H1 (cell line): Measurements from ENCODE around the gene DAGLA. TPM values are rescaled to one million over a fixed set of nuclear protein-coding genes. Genes with fewer than 3 reads are reported as not detected.
A peak's percentile ranks its signal among the peaks of the same experiment; 100 is the strongest.

ENCODE experiments used
- CTCF ChIA-PET: fragments of 300-600 bp; sonication (Branson Sonifier 250); formaldehyde crosslinking; loops from one replicate; lab custom pipeline; 2021; ENCODE audit not compliant: partially characterized antibody; lab: Charles Lee
- POLR2A ChIA-PET: fragments of 300-600 bp; sonication (Branson Sonifier 250); formaldehyde crosslinking; loops from one replicate; lab custom pipeline; 2021; ENCODE audit warnings: inconsistent platforms; ENCODE audit not compliant: partially characterized antibody; lab: Charles Lee
- DNase-seq, 2 experiments: peaks; one replicate each; pipeline versions ENCODE4 v3.0.0 to v3.0.0-alpha.2; 2010 to 2022; ENCODE audit warnings: low spot score in 2 of 2, low read depth in 1 of 2, mixed read lengths in 1 of 2
- FAIRE-seq: peaks from 2 replicates; lab custom pipeline; 2011; peaks lifted over from hg19 to GRCh38; lab: Jason Lieb, UNC
- H2AFZ ChIP-seq: 2 replicates; pipeline ENCODE4 v1.8.1; 2012; ENCODE audit warnings: low read length, inconsistent platforms
- H2AK5ac ChIP-seq: 2 replicates; pipeline ENCODE4 v1.6.1; 2013; ENCODE audit warnings: low read depth, low read length
- H2BK120ac ChIP-seq: replicated peaks from 2 replicates; pipeline ENCODE3; 2013; ENCODE audit warnings: low read depth, low read length, inconsistent platforms
- H2BK12ac ChIP-seq: 2 replicates; pipeline ENCODE4 v1.6.1; 2013; ENCODE audit warnings: low read depth, low read length
- H2BK15ac ChIP-seq: 2 replicates; pipeline ENCODE4 v1.6.1; 2013; ENCODE audit warnings: low read length
- H2BK20ac ChIP-seq: 2 replicates; pipeline ENCODE4 v1.6.1; 2013; ENCODE audit warnings: low read length
- H2BK5ac ChIP-seq: 2 replicates; pipeline ENCODE4 v1.6.1; 2013; ENCODE audit warnings: low read depth, low read length
- H3K14ac ChIP-seq: 2 replicates; pipeline ENCODE4 v1.6.1; 2013; ENCODE audit warnings: inconsistent platforms; ENCODE audit not compliant: insufficient read length
- H3K18ac ChIP-seq: 2 replicates; pipeline ENCODE4 v1.6.1; 2013; ENCODE audit warnings: low read length; ENCODE audit errors: extremely low read depth
- H3K23ac ChIP-seq: 2 replicates; pipeline ENCODE4 v1.6.1; 2013; ENCODE audit warnings: inconsistent platforms; ENCODE audit not compliant: insufficient read length
- H3K23me2 ChIP-seq: 2 replicates; pipeline ENCODE4 v1.6.1; 2013; ENCODE audit warnings: low read depth, low read length
- H3K27ac ChIP-seq: 2 replicates; pipeline ENCODE4 v1.6.1; 2011; ENCODE audit warnings: low read depth, low read length, inconsistent platforms
- H3K27me3 ChIP-seq, 4 experiments: replicated peaks in 1 of 4; 1 replicate in 1 of 4; 2 replicates in 3 of 4; pipeline versions ENCODE4 v1.6.1 to v1.8.1; 2011 to 2013; ENCODE audit warnings: low read length in 3 of 4, mild to moderate bottlenecking in 3 of 4, inconsistent platforms in 2 of 4, mixed read lengths in 2 of 4, moderate library complexity in 1 of 4; ENCODE audit not compliant: control insufficient read depth in 3 of 4, insufficient read depth in 3 of 4; ENCODE audit errors: extremely low read depth in 1 of 4
- H3K36me3 ChIP-seq, 4 experiments: 2 replicates each; pipeline versions ENCODE4 v1.6.1 to v1.8.1; 2011 to 2013; ENCODE audit warnings: mild to moderate bottlenecking in 4 of 4, low read length in 3 of 4, moderate library complexity in 2 of 4, control low read depth in 1 of 4, inconsistent platforms in 1 of 4; ENCODE audit not compliant: insufficient read depth in 4 of 4, control insufficient read depth in 2 of 4
- H3K4ac ChIP-seq: replicated peaks from 2 replicates; pipeline ENCODE3; 2013; ENCODE audit warnings: low read length, low read depth, mixed read lengths, inconsistent platforms; ENCODE audit not compliant: insufficient read length
- H3K4me1 ChIP-seq, 4 experiments: replicated peaks in 1 of 4; 1 replicate in 1 of 4; 2 replicates in 3 of 4; pipeline versions ENCODE4 v1.6.1 to v1.8.1; 2011 to 2013; ENCODE audit warnings: low read length in 3 of 4, inconsistent platforms in 2 of 4, mixed read lengths in 1 of 4; ENCODE audit not compliant: insufficient read depth in 4 of 4, control insufficient read depth in 3 of 4
- H3K4me2 ChIP-seq, 2 experiments: 2 replicates each; pipeline versions ENCODE4 v1.6.1 to v1.8.1; 2011 to 2013; ENCODE audit warnings: low read depth in 2 of 2, low read length in 2 of 2, control low read depth in 1 of 2, inconsistent platforms in 1 of 2, mild to moderate bottlenecking in 1 of 2; ENCODE audit not compliant: insufficient read depth in 1 of 2
- H3K4me3 ChIP-seq, 4 experiments: fragments of 200-600, 300-600 bp in 1 of 4; sonication (generic), shearing (Covaris generic), sonication (Bioruptor Twin) in 1 of 4; 2 replicates each; pipeline versions ENCODE4 v1.5.1 to v1.8.1; 2011 to 2016; ENCODE audit warnings: low read length in 4 of 4, low read depth in 3 of 4, control low read depth in 2 of 4, inconsistent platforms in 2 of 4, mild to moderate bottlenecking in 2 of 4, mixed read lengths in 1 of 4, moderate library complexity in 1 of 4; ENCODE audit not compliant: insufficient read depth in 2 of 4; ENCODE audit errors: extremely low read depth in 1 of 4
- H3K56ac ChIP-seq: replicated peaks from 2 replicates; pipeline ENCODE3; 2013; ENCODE audit warnings: low read depth, mild to moderate bottlenecking, mixed read lengths, low read length, inconsistent platforms; ENCODE audit not compliant: insufficient read length
- H3K79me1 ChIP-seq: 2 replicates; pipeline ENCODE4 v1.6.1; 2013; ENCODE audit warnings: low read depth, low read length, control low read depth
- H3K79me2 ChIP-seq, 2 experiments: 2 replicates each; pipeline versions ENCODE4 v1.6.1 to v1.8.1; 2012 to 2013; ENCODE audit warnings: low read length in 2 of 2, mild to moderate bottlenecking in 2 of 2, inconsistent platforms in 1 of 2; ENCODE audit not compliant: insufficient read depth in 2 of 2, control insufficient read depth in 1 of 2
- H3K9ac ChIP-seq, 4 experiments: replicated peaks in 1 of 4; 1 replicate in 1 of 4; 2 replicates in 3 of 4; pipeline versions ENCODE4 v1.6.1 to v1.8.1; 2011 to 2013; ENCODE audit warnings: low read depth in 3 of 4, low read length in 3 of 4, control low read depth in 2 of 4, mild to moderate bottlenecking in 2 of 4, moderate library complexity in 2 of 4, inconsistent platforms in 1 of 4; ENCODE audit errors: extremely low read depth in 1 of 4
- H3K9me3 ChIP-seq, 2 experiments: 2 replicates each; pipeline versions ENCODE4 v1.6.1 to v1.8.1; 2012 to 2013; ENCODE audit warnings: mild to moderate bottlenecking in 2 of 2, moderate library complexity in 2 of 2, control low read depth in 1 of 2, inconsistent platforms in 1 of 2, low read depth in 1 of 2, low read length in 1 of 2, mixed read lengths in 1 of 2; ENCODE audit not compliant: insufficient read depth in 2 of 2
- H4K20me1 ChIP-seq, 2 experiments: replicated peaks in 1 of 2; 2 replicates each; pipeline versions ENCODE3 to v1.8.1; 2011 to 2013; ENCODE audit warnings: inconsistent platforms in 2 of 2, low read length in 2 of 2, mild to moderate bottlenecking in 1 of 2; ENCODE audit not compliant: insufficient read depth in 2 of 2, control insufficient read depth in 1 of 2
- H4K5ac ChIP-seq: 2 replicates; pipeline ENCODE4 v1.6.1; 2013; ENCODE audit warnings: low read length, low read depth, mixed read lengths, inconsistent platforms; ENCODE audit not compliant: insufficient read length
- H4K8ac ChIP-seq: 2 replicates; pipeline ENCODE4 v1.8.0; 2013; ENCODE audit warnings: mild to moderate bottlenecking, moderate library complexity, low read length, inconsistent platforms; ENCODE audit not compliant: insufficient read depth; ENCODE audit errors: extremely low read depth
- H4K91ac ChIP-seq: replicated peaks from 2 replicates; pipeline ENCODE3; 2013; ENCODE audit warnings: low read length, mixed read lengths, inconsistent platforms; ENCODE audit not compliant: insufficient read length
- ASH2L ChIP-seq: fragments of 200-600, 300-600 bp; sonication (generic); IDR thresholded peaks from one replicate; pipeline ENCODE4 v1.7.1; 2017; ENCODE audit warnings: low read length
- ATF3 ChIP-seq: IDR thresholded peaks from 2 replicates; pipeline ENCODE4 v1.6.1; 2011; ENCODE audit warnings: low read depth, mild to moderate bottlenecking, low read length; ENCODE audit not compliant: insufficient read depth
- BRCA1 ChIP-seq: IDR thresholded peaks from 2 replicates; pipeline ENCODE4 v1.6.1; 2012; ENCODE audit warnings: low read depth, low read length, improper control_type of control experiment
- CTCF ChIP-seq, 3 experiments: IDR thresholded peaks; 1 replicate in 2 of 3; 2 replicates in 1 of 3; pipeline versions ENCODE4 v1.5.1 to v1.6.1; 2011; ENCODE audit warnings: low read length in 3 of 3, mild to moderate bottlenecking in 3 of 3, inconsistent platforms in 2 of 3, low read depth in 1 of 3, moderate library complexity in 1 of 3; ENCODE audit not compliant: insufficient read depth in 1 of 3; ENCODE audit errors: control extremely low read depth in 1 of 3
- MAFK ChIP-seq: IDR thresholded peaks from 2 replicates; pipeline ENCODE4 v1.6.1; 2012; ENCODE audit warnings: low read depth, mild to moderate bottlenecking, improper control_type of control experiment, low read length
- RFX5 ChIP-seq: IDR thresholded peaks from 2 replicates; pipeline ENCODE4 v1.6.1; 2011; ENCODE audit warnings: low read depth, low read length, improper control_type of control experiment, borderline replicate concordance
- SIX5 ChIP-seq: IDR thresholded peaks from 2 replicates; pipeline ENCODE4 v1.6.1; 2011; ENCODE audit warnings: mild to moderate bottlenecking, low read depth, low read length
- SP1 ChIP-seq: IDR thresholded peaks from 2 replicates; pipeline ENCODE4 v1.6.1; 2011; ENCODE audit warnings: low read depth, low read length
- USF2 ChIP-seq: IDR thresholded peaks from 2 replicates; pipeline ENCODE4 v1.6.1; 2011; ENCODE audit warnings: low read length, improper control_type of control experiment
- WGBS, 2 experiments: shearing (Covaris generic) in 1 of 2; methylation state at CpG; one replicate each; pipeline versions ENCODE4 v1.1.6 to v1.1.7; 2013 to 2015; ENCODE audit warnings: low lambda C conversion rate in 2 of 2, mixed read lengths in 2 of 2, inconsistent platforms in 1 of 2, low coverage in 1 of 2, missing lambda C conversion rate in 1 of 2; ENCODE audit not compliant: insufficient replicate concordance in 2 of 2, insufficient coverage in 1 of 2, insufficient read length in 1 of 2; ENCODE audit errors: extremely low coverage in 1 of 2, missing lambda C conversion rate in 1 of 2; 5-methylcytosine and 5-hydroxymethylcytosine counted together
- polyA plus RNA-seq, 7 experiments: library from polyadenylated mRNA; depleted of rRNA in 3 of 7; stranded (reverse) in 5 of 7; unstranded in 2 of 7; fragments of >200 nt in 5 of 7; fragments of 200-250 nt in 2 of 7; gene quantifications; 1 replicate in 5 of 7; 2 replicates in 1 of 7; 4 replicates in 1 of 7; pipeline versions ENCODE4 v1.2.1 to v1.2.3, GENCODE V29; 2011 to 2013; ENCODE audit warnings: missing spikeins in 2 of 7, mixed read lengths in 2 of 7
- total RNA-seq: library from RNA; stranded (reverse); fragmentation: NEBNext Ultra II Directional; extraction: Animal tissue kit (Norgen Biotek cat#: 25700); gene quantifications from 2 replicates; pipeline ENCODE4 v1.2.1, GENCODE V29; 2021

The DAGLA gene
- total and polyA plus RNA-seq, 2 of the 8 experiments (the other 6 are each of a cell fraction or from before 2014, with no cell fraction given): 3.6 to 6.6 TPM

GRCh38 chr11:61645179-61645868 is 34.9 kb upstream of the DAGLA start:
- H4K20me1 ChIP-seq: no peaks in the 10 kb centered on the region
- no peaks in the 10 kb centered on the region for H3K79me2 ChIP-seq
- no peak overlapping the region for H3K4ac ChIP-seq
- no peaks in the 10 kb centered on the region for H3K36me3 ChIP-seq
- H3K9ac ChIP-seq: no peak overlapping the region
- no peak overlapping the region for H3K27ac ChIP-seq
- no peaks in the 10 kb centered on the region for H3K79me1 ChIP-seq
- no peak overlapping the region for H2BK15ac ChIP-seq
- no peak overlapping the region for H3K4me2 ChIP-seq
- DNase-seq (no peak), FAIRE-seq (no peak)
- ChIA-PET CTCF (interaction anchor here (0.8 to 8.0 kb wide), 17 partner anchors 9 to 199 kb away, joined by 3 to 36 read pairs (median 4); no protein-coding TSS in a partner anchor), POLR2A (no interaction called here)
- no peaks in the 10 kb centered on the region for H3K27me3 ChIP-seq
- H2BK12ac ChIP-seq: no peak overlapping the region
- no peaks in the 10 kb centered on the region for H3K9me3 ChIP-seq
- H3K56ac ChIP-seq: no peak overlapping the region
- no peak overlapping the region for H4K8ac ChIP-seq
- H3K18ac ChIP-seq: no peak overlapping the region
- peaks cover 0 to 3% (median 0%) of the 10 kb centered on the region in 4 experiments; a peak in 1 of 7 replicates for H3K4me1 ChIP-seq
- no peaks in the 10 kb centered on the region for H3K23me2 ChIP-seq
- 92% methylated on average over 9 of the region's 9 CpGs; no CpG with 5 or more reads in 1 of the 2 experiments for WGBS, 2 experiments
- H2AK5ac ChIP-seq: no peak overlapping the region
- no peak overlapping the region for H3K4me3 ChIP-seq
- no peak overlapping the region for H2BK120ac ChIP-seq
- no peak overlapping the region for H2BK20ac ChIP-seq
- H2BK5ac ChIP-seq: no peak overlapping the region
- no peak overlapping the region for H3K14ac ChIP-seq
- H4K5ac ChIP-seq: no peak overlapping the region
- H3K23ac ChIP-seq: no peak overlapping the region
- H4K91ac ChIP-seq: no peak overlapping the region
- H2AFZ ChIP-seq: peak overlapping the region; percentile 57; the same call in 1 of the 2 replicates
- TF ChIP-seq CTCF (IDR thresholded peaks at IDR 0.05; ENCODE audit: control extremely low read depth in 1 of 3, insufficient read depth in 1 of 3, low read depth in 1 of 3, low read length in 3 of 3) (no peak), BRCA1 (no peak), MAFK (no peak), ATF3 (no peak), USF2 (no peak), SP1 (no peak), SIX5 (no peak), RFX5 (no peak), ASH2L (no peak)
